IPS-18a (cell line): ENCODE measurements around the gene CABCOCO1.

ENCODE experiments used
- H3K27ac ChIP-seq: one replicate; pipeline ENCODE4 v1.5.1; 2013; ENCODE audit warnings: low read length
- H3K27me3 ChIP-seq: one replicate; pipeline ENCODE4 v1.6.1; 2013; ENCODE audit warnings: mild to moderate bottlenecking, low read length; ENCODE audit not compliant: control insufficient read depth, insufficient read depth
- H3K36me3 ChIP-seq: one replicate; pipeline ENCODE4 v1.6.1; 2013; ENCODE audit warnings: low read depth, low read length; ENCODE audit not compliant: control insufficient read depth
- H3K4me1 ChIP-seq: one replicate; pipeline ENCODE4 v1.6.1; 2013; ENCODE audit warnings: low read depth, low read length; ENCODE audit not compliant: control insufficient read depth
- H3K4me3 ChIP-seq: one replicate; pipeline ENCODE4 v1.5.1; 2013; ENCODE audit warnings: low read length
- H3K9ac ChIP-seq: one replicate; pipeline ENCODE4 v1.6.1; 2013; ENCODE audit warnings: mild to moderate bottlenecking, low read length, moderate library complexity
- H3K9me3 ChIP-seq: one replicate; pipeline ENCODE4 v1.6.1; 2013; ENCODE audit warnings: low read depth, low read length; ENCODE audit not compliant: control insufficient read depth

Gene CABCOCO1

GRCh38 chr10:61653699-61654098 lies 9.0 kb upstream of the CABCOCO1 start:
- H3K27ac ChIP-seq: no peak overlapping the region
- no peaks in the 10 kb centered on the region for H3K4me1 ChIP-seq
- no peaks in the 10 kb centered on the region for H3K9me3 ChIP-seq
- H3K36me3 ChIP-seq: no peaks in the 10 kb centered on the region
- H3K9ac ChIP-seq: no peak overlapping the region
- no peaks in the 10 kb centered on the region for H3K27me3 ChIP-seq
- H3K4me3 ChIP-seq: no peak overlapping the region

- H3K36me3 ChIP-seq: no peaks in the 10 kb centered on the region
- no peak overlapping the region for H3K27ac ChIP-seq
- H3K27me3 ChIP-seq: no peaks in the 10 kb centered on the region
- H3K4me3 ChIP-seq: no peak overlapping the region
- H3K9ac ChIP-seq: no peak overlapping the region
- no peaks in the 10 kb centered on the region for H3K9me3 ChIP-seq
- no peaks in the 10 kb centered on the region for H3K4me1 ChIP-seq
Measured at GRCh38 chr10:61655335-61655851, 7.3 kb upstream of the CABCOCO1 start.

- Histone ChIP-seq H3K4me3 (peak overlapping the region; percentile 71), H3K9ac (no peak overlapping the region), H3K36me3 (no peaks in the 10 kb centered on the region), H3K4me1 (peaks cover 8% of the 10 kb centered on the region), H3K9me3 (no peaks in the 10 kb centered on the region), H3K27ac (no peak overlapping the region), H3K27me3 (peaks cover 15% of the 10 kb centered on the region)
Measured at GRCh38 chr10:61663466-61663865, 737 bp downstream of the CABCOCO1 start.

- peaks cover 15% of the 10 kb centered on the region for H3K27me3 ChIP-seq
- no peak overlapping the region for H3K4me3 ChIP-seq
- no peaks in the 10 kb centered on the region for H3K36me3 ChIP-seq
- no peaks in the 10 kb centered on the region for H3K9me3 ChIP-seq
- no peak overlapping the region for H3K9ac ChIP-seq
- H3K27ac ChIP-seq: no peak overlapping the region
- peaks cover 8% of the 10 kb centered on the region for H3K4me1 ChIP-seq
Measured at GRCh38 chr10:61664985-61665384, 2.3 kb downstream of the CABCOCO1 start.

GRCh38 chr10:61669161-61669725 lies 6.5 kb downstream of the CABCOCO1 start:
- H3K4me1 ChIP-seq: no peaks in the 10 kb centered on the region
- no peak overlapping the region for H3K9ac ChIP-seq
- H3K36me3 ChIP-seq: no peaks in the 10 kb centered on the region
- no peak overlapping the region for H3K27ac ChIP-seq
- H3K9me3 ChIP-seq: no peaks in the 10 kb centered on the region
- no peaks in the 10 kb centered on the region for H3K27me3 ChIP-seq
- H3K4me3 ChIP-seq: no peak overlapping the region

- Histone ChIP-seq H3K27ac (no peak overlapping the region), H3K9ac (no peak overlapping the region), H3K4me3 (no peak overlapping the region), H3K4me1 (no peaks in the 10 kb centered on the region), H3K9me3 (no peaks in the 10 kb centered on the region), H3K36me3 (no peaks in the 10 kb centered on the region), H3K27me3 (no peaks in the 10 kb centered on the region)
Measured at GRCh38 chr10:61669849-61670248, 7.1 kb downstream of the CABCOCO1 start.

- Histone ChIP-seq H3K9me3 (no peaks in the 10 kb centered on the region), H3K27ac (no peak overlapping the region), H3K4me3 (no peak overlapping the region), H3K27me3 (no peaks in the 10 kb centered on the region), H3K4me1 (no peaks in the 10 kb centered on the region), H3K9ac (no peak overlapping the region), H3K36me3 (no peaks in the 10 kb centered on the region)
Measured at GRCh38 chr10:61673360-61673759, 10.6 kb downstream of the CABCOCO1 start.

- no peaks in the 10 kb centered on the region for H3K27me3 ChIP-seq
- H3K4me3 ChIP-seq: no peak overlapping the region
- no peak overlapping the region for H3K9ac ChIP-seq
- H3K4me1 ChIP-seq: no peaks in the 10 kb centered on the region
- no peaks in the 10 kb centered on the region for H3K9me3 ChIP-seq
- no peaks in the 10 kb centered on the region for H3K36me3 ChIP-seq
- no peak overlapping the region for H3K27ac ChIP-seq
Measured at GRCh38 chr10:61682323-61682722, 19.6 kb downstream of the CABCOCO1 start.

GRCh38 chr10:61683319-61683718 lies 20.6 kb downstream of the CABCOCO1 start:
- no peak overlapping the region for H3K9ac ChIP-seq
- no peaks in the 10 kb centered on the region for H3K4me1 ChIP-seq
- H3K27ac ChIP-seq: no peak overlapping the region
- H3K4me3 ChIP-seq: no peak overlapping the region
- no peaks in the 10 kb centered on the region for H3K9me3 ChIP-seq
- no peaks in the 10 kb centered on the region for H3K36me3 ChIP-seq
- no peaks in the 10 kb centered on the region for H3K27me3 ChIP-seq

- H3K36me3 ChIP-seq: no peaks in the 10 kb centered on the region
- no peaks in the 10 kb centered on the region for H3K9me3 ChIP-seq
- H3K27me3 ChIP-seq: no peaks in the 10 kb centered on the region
- no peaks in the 10 kb centered on the region for H3K4me1 ChIP-seq
- H3K4me3 ChIP-seq: no peak overlapping the region
- no peak overlapping the region for H3K27ac ChIP-seq
- H3K9ac ChIP-seq: no peak overlapping the region
Measured at GRCh38 chr10:61684894-61685507, 22.3 kb downstream of the CABCOCO1 start.

GRCh38 chr10:61688551-61689308 lies 26.0 kb downstream of the CABCOCO1 start:
- Histone ChIP-seq H3K36me3 (no peaks in the 10 kb centered on the region), H3K27me3 (no peaks in the 10 kb centered on the region), H3K27ac (no peak overlapping the region), H3K9ac (no peak overlapping the region), H3K9me3 (no peaks in the 10 kb centered on the region), H3K4me1 (no peaks in the 10 kb centered on the region), H3K4me3 (no peak overlapping the region)
